ENCODE results near the gene WT1.

- TF ChIP-seq CTCF (IDR thresholded peaks at IDR 0.05; ENCODE audit: low read depth, low read length, poor library complexity, severe bottlenecking) = no peak
- TF ChIP-seq EZH2phosphoT487 (IDR thresholded peaks at IDR 0.05; ENCODE audit: borderline replicate concordance, low read length) = no peak
Measured at GRCh38 chr11:32472226-32472625, 36.9 kb upstream of the WT1 start.

All from DOHH2 (cell line).